ENCODE measurements around the gene VDAC1. TPM values are rescaled to one million over a fixed set of nuclear protein-coding genes. Genes with fewer than 3 reads are reported as not detected.

The VDAC1 gene
- 200 and 344 TPM in 2 replicates for total RNA-seq

DNA sequence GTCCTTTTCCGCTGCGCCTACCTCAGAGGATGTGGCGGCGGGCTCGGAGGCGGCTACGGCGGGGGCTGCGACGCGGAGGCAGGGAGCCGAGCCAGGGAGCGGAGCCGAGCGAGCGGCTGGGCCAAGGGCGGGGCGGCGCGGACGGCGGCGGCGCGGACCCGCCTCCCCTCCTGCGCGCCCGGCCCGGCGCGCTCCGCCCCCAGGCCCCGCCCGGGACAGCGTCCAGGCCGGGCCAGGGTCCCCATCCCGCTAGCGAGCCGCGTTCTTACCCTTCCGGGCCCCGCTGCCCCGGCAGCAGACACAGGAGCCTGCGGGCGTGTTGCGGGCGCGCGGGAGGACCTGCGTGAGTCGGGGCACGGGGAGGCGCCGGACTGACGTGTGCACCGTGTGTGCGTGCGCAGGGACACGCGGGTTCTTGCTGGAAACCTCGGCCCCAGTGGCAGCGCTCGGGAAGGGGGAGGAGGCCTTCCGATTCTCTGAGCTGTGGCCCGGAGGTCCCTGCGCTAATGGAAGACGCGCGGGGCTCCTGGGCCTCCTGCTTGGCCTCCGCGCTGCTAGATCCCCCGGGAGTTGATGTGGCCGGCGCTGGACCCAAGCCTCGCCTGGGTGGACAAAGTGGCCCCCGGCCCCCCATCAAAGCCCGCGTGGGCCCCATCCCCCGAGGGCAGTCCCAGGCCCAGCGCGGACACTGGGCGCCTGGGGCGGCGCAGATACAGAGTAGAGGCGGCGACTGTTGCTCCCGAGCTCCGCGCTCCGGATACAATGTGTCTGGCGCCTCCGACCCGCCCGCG, at the start of gene VDAC1:
Gene VDAC1, minus strand, starts transcription at position 350 of the 791 bp plus-strand sequence. CDS start 11,963 bp downstream, outside the sequence.

DNA sequence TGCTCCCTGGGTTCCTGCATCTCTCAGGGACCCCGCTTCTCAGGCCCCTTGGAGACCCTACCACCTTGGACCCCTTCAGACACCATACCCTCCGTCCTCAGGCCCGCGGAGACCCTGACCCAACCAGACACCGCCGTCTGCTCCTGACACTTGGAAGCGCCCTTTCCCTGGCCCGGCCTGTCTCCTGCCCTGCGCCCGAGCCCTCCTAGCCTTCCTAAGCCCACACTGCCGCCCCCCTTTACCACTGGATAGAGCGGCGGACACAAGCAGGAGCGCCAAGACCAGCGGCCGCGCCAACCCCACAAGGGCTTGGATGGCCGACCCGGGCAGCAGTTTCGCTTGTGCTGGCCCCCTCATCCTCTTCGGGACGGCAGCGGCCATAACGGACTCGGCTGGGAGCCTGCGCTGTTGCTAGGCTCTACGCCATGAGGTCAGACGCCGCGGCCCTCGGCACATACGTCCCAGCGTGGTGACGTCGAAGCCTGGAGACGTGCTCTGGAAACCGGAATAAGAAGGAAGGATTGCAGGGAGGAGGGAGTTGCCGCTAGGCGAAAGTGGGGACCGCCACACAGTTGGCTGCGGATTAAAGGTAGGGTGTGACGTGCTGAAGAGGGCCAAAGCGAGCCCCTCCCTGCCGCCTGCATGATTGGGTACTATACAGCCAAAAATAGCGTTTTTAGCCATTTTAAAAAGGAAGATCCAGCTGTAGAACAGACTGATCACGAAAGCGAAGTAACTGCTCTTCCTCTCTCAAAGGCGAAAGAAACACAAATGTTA, 36.4 kb downstream of the VDAC1 start, which contains the start of gene C5orf15:
Gene C5orf15, minus strand, starts transcription at position 422 of the 777 bp plus-strand sequence. Its CDS starts 41 bp downstream, at position 381.

Other genes with a start within 250 kb of the VDAC1 start
- 47.5 and 79.5 TPM in 2 replicates for gene C5orf15, start 36.4 kb downstream of the VDAC1 start, total RNA-seq
- 0.76 and 2.4 TPM in 2 replicates for gene TCF7, start 109.7 kb upstream of the VDAC1 start, total RNA-seq
- 163 and 223 TPM in 2 replicates for gene SKP1, start 172.0 kb upstream of the VDAC1 start, total RNA-seq
- gene PPP2CA, start 221.1 kb upstream of the VDAC1 start, total RNA-seq, result 47.5 and 115 TPM in 2 replicates

Measured in placental epithelial cell (primary cell).